Gastroesophageal sphincter (tissue), 4 donors: Measurements from ENCODE around the gene COQ4. TPM values are rescaled to one million over a fixed set of nuclear protein-coding genes. Genes with fewer than 3 reads are reported as not detected.

Experiments
- ATAC-seq: fragments of 150-250 bp; one replicate; pipeline ENCODE4 v1.9.1; 2016; ENCODE audit warnings: mild to moderate bottlenecking, moderate library complexity
- H3K27ac ChIP-seq, 4 donors: fragments of 200-600 bp; sonication (generic) in 3 of 4; 1 replicate in 3 of 4; 2 replicates in 1 of 4; pipeline ENCODE4 v1.5.1; 2016 to 2019
- H3K27me3 ChIP-seq: fragments of 200-600 bp; sonication (generic); one replicate; pipeline ENCODE4 v1.5.1; 2019
- H3K36me3 ChIP-seq, 2 donors: fragments of 200-600 bp; sonication (generic); one replicate each; pipeline ENCODE4 v1.5.1; 2019; ENCODE audit warnings: control low read depth in 1 of 2
- H3K4me1 ChIP-seq, 3 donors: fragments of 200-600 bp; sonication (generic); 1 replicate in 2 of 3; 2 replicates in 1 of 3; pipeline ENCODE4 v1.5.1; 2016 to 2019; ENCODE audit warnings: control low read depth in 2 of 3
- H3K4me3 ChIP-seq, 2 donors: fragments of 200-600 bp; sonication (generic); one replicate each; pipeline ENCODE4 v1.5.1; 2019; ENCODE audit warnings: mild to moderate bottlenecking in 1 of 2, moderate library complexity in 1 of 2
- H3K9me3 ChIP-seq, 3 donors: fragments of 200-600 bp; sonication (generic); one replicate each; pipeline ENCODE4 v1.5.1; 2017 to 2019; ENCODE audit warnings: control low read depth in 2 of 3
- EP300 ChIP-seq: sonication (generic); formaldehyde crosslinking; IDR thresholded peaks from one replicate; pipeline ENCODE4 v1.6.1; 2017; ENCODE audit warnings: antibody characterized with exemption, mild to moderate bottlenecking
- POLR2A ChIP-seq, 2 donors: fragments of 450-650 bp; IDR thresholded peaks; one replicate each; pipeline ENCODE4 v1.6.1; 2017; ENCODE audit warnings: antibody characterized with exemption in 2 of 2, mild to moderate bottlenecking in 2 of 2, moderate library complexity in 1 of 2
- POLR2AphosphoS5 ChIP-seq: sonication (generic); formaldehyde crosslinking; IDR thresholded peaks from one replicate; pipeline ENCODE4 v1.6.1; 2017; ENCODE audit warnings: antibody characterized with exemption
- WGBS, 2 donors: methylation state at CpG; one replicate each; pipeline ENCODE4 v1.1.5; 2018; ENCODE audit warnings: low coverage in 1 of 2; 5-methylcytosine and 5-hydroxymethylcytosine counted together
- total RNA-seq, 4 donors: library from RNA; depleted of rRNA; stranded (reverse); fragments of >200 nt; gene quantifications; one replicate each; pipeline ENCODE4 v1.1.0, GENCODE V29; 2016
- TF ChIP-seq, protein P1 (sequence below), 4 experiments: fragments of 200-600 bp in 2 of 4; fragments of 450-650 bp in 2 of 4; sonication (generic) in 1 of 4; IDR thresholded peaks; one replicate each; pipeline ENCODE4 v1.5.1; 2017 to 2019; ENCODE audit warnings: antibody characterized with exemption in 4 of 4, mild to moderate bottlenecking in 2 of 4, moderate library complexity in 2 of 4

The COQ4 gene
- total RNA-seq, 4 donors from 2014 or later = 25.8 to 40.5 (median 31.8) TPM

DNA sequence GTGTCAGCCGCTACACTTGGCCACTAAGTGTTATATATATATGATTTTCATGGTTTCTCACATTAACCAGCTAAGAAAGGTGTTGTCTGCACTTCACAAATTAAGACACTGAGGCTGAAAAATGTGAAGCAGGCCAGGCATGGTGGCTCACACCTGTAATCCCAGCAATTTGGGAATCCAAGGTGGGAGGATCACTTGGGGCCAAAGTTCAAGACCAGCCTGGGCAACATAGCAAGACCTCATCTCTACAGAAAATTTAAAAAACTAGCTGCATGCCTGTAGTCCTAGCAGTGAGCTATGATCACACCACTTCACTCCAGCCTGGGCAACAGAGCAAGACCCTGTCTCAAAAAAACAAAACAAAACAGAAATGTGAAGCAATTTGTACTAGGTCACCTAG is 1.8 kb downstream of the COQ4 start:
- Histone ChIP-seq H3K4me3 (no peak overlapping the region), H3K4me1 (peaks cover 0 to 46% (median 15%) of the 10 kb centered on the region in 3 donors), H3K36me3 (peaks cover 0 to 68% of the 10 kb centered on the region in 2 donors), H3K27me3 (no peaks in the 10 kb centered on the region), H3K9me3 (no peaks in the 10 kb centered on the region), H3K27ac (no peak overlapping the region)
- no peak for ATAC-seq
- WGBS, 2 donors = 78% methylated on average over 1 of the region's 1 CpG; no CpG with 5 or more reads in 1 of the 2 donors
- TF ChIP-seq EP300 (no peak), POLR2AphosphoS5 (no peak), POLR2A (IDR thresholded peaks at IDR 0.05) (no peak)
- TF ChIP-seq, protein P1, sequence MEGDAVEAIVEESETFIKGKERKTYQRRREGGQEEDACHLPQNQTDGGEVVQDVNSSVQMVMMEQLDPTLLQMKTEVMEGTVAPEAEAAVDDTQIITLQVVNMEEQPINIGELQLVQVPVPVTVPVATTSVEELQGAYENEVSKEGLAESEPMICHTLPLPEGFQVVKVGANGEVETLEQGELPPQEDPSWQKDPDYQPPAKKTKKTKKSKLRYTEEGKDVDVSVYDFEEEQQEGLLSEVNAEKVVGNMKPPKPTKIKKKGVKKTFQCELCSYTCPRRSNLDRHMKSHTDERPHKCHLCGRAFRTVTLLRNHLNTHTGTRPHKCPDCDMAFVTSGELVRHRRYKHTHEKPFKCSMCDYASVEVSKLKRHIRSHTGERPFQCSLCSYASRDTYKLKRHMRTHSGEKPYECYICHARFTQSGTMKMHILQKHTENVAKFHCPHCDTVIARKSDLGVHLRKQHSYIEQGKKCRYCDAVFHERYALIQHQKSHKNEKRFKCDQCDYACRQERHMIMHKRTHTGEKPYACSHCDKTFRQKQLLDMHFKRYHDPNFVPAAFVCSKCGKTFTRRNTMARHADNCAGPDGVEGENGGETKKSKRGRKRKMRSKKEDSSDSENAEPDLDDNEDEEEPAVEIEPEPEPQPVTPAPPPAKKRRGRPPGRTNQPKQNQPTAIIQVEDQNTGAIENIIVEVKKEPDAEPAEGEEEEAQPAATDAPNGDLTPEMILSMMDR (IDR thresholded peaks at IDR 0.05) = no peak

DNA sequence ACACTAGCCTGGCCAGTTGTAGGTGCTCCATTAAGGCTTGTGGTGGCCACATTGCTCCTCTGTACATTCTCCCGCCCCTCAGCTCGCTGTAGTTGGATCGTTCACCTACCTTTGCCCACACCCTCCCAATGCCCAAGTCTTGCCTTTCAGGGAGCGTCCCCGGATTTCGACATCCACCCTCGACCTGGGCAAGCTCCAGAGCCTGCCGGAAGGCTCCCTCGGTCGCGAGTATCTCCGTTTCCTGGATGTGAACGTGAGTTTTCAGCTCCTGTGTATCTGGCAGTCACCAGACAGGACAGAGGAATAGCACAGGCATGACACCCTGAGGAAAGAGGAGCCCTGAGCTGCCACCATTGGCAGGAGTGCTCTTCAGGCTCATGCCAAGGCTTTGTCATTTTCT is 3.0 kb downstream of the COQ4 start:
- no peak for ATAC-seq
- TF ChIP-seq EP300 = no peak
- TF ChIP-seq POLR2AphosphoS5 = no peak
- no peak for TF ChIP-seq POLR2A (IDR thresholded peaks at IDR 0.05)
- TF ChIP-seq, protein P1 (IDR thresholded peaks at IDR 0.05) = no peak
- peaks cover 0 to 44% (median 15%) of the 10 kb centered on the region in 3 donors for H3K4me1 ChIP-seq
- no peaks in the 10 kb centered on the region for H3K9me3 ChIP-seq
- no peak overlapping the region for H3K4me3 ChIP-seq
- H3K27ac ChIP-seq = no peak overlapping the region
- peaks cover 0 to 67% of the 10 kb centered on the region in 2 donors for H3K36me3 ChIP-seq
- no peaks in the 10 kb centered on the region for H3K27me3 ChIP-seq
- WGBS, 2 donors = 72 to 76% methylated on average over 4 to 10 of the region's 13 CpGs

DNA sequence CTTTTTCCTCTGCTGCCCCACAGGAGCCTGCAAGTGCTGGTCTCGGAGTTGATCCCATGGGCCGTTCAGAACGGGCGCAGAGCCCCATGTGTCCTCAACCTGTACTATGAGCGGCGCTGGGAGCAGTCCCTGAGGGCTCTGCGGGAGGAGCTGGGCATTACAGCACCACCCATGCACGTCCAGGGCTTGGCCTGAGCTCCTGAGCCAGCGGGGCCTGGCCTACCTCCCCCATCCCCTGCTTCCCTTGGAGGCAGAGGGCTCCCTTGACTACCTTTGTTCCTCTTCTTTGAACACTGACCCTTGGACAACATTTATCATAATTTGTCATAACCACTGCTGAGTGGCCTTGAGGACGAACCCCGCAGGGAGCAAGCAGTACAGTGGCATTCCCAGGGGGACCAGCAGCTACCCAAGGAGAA is 10.8 kb downstream of the COQ4 start:
- no peaks in the 10 kb centered on the region for H3K27me3 ChIP-seq
- peaks cover 0 to 58% of the 10 kb centered on the region in 2 donors for H3K36me3 ChIP-seq
- H3K9me3 ChIP-seq = no peaks in the 10 kb centered on the region
- ATAC-seq = no peak
- H3K4me3 ChIP-seq = no peak overlapping the region
- H3K27ac ChIP-seq = no peak overlapping the region
- 90% methylated on average over 2 of the region's 11 CpGs; no CpG with 5 or more reads in 1 of the 2 donors for WGBS, 2 donors
- TF ChIP-seq POLR2A (IDR thresholded peaks at IDR 0.05) = no peak
- no peak for TF ChIP-seq EP300
- no peak for TF ChIP-seq POLR2AphosphoS5
- TF ChIP-seq, protein P1 (IDR thresholded peaks at IDR 0.05) = no peak
- H3K4me1 ChIP-seq = no peaks in the 10 kb centered on the region

DNA sequence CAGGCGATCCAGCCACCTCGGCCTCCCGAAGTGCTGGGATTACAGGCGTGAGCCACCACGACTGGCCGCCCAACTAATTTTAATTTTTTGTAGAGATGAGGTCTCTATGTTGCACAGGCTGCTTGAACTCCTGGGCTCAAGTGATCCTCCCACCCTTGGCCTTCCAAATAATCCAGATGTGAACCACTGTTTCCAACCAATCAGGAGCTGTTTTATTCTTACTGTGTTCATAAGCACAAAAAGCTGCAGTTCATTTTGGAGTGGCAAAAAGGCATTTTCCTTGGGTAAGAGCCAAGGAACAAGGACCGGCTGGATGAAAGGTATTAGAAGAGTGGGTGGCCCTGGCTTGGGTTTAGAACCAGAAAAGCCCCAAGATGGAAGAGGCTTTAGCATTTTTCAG is 12.5 kb downstream of the COQ4 start:
- TF ChIP-seq POLR2A (IDR thresholded peaks at IDR 0.05) = no peak
- TF ChIP-seq, protein P1 (IDR thresholded peaks at IDR 0.05) = no peak
- no peak for TF ChIP-seq EP300
- no peak for TF ChIP-seq POLR2AphosphoS5
- peaks cover 0 to 6% (median 0%) of the 10 kb centered on the region in 3 donors for H3K4me1 ChIP-seq
- H3K4me3 ChIP-seq = no peak overlapping the region
- no peaks in the 10 kb centered on the region for H3K27me3 ChIP-seq
- H3K36me3 ChIP-seq = peaks cover 0 to 42% of the 10 kb centered on the region in 2 donors
- no peak for ATAC-seq
- no peak overlapping the region for H3K27ac ChIP-seq
- no peaks in the 10 kb centered on the region for H3K9me3 ChIP-seq
- 14 to 77% methylated on average over 1 to 4 of the region's 7 CpGs for WGBS, 2 donors

DNA sequence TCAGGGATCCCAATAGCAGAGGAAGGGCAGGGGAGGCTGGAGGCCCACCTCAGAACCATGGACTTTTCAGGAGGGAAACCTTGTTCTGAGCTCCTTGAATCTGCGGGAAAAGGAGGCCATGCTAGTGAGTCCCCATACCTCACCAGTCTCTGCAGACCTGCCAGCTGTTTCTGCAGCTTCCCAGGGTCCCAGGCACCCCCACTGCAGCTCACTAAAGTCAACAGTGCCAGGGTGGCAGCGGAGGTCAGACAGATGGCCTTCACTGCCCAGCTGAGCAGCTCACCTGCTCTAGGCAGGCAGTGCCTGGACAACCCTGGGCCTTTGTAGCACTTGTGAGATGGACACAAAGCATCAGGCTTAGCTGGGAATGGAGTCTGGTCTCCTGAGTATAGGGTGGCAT is 13.3 kb downstream of the COQ4 start:
- ATAC-seq = no peak
- H3K36me3 ChIP-seq = peaks cover 0 to 37% of the 10 kb centered on the region in 2 donors
- 100% methylated on average over 2 of the region's 2 CpGs; no CpG with 5 or more reads in 1 of the 2 donors for WGBS, 2 donors
- H3K9me3 ChIP-seq = no peaks in the 10 kb centered on the region
- TF ChIP-seq POLR2AphosphoS5 (no peak), EP300 (no peak), POLR2A (IDR thresholded peaks at IDR 0.05) (no peak)
- TF ChIP-seq, protein P1 (IDR thresholded peaks at IDR 0.05) = no peak
- no peaks in the 10 kb centered on the region for H3K27me3 ChIP-seq
- H3K4me1 ChIP-seq = peaks cover 0 to 10% (median under 1%) of the 10 kb centered on the region in 3 donors
- no peak overlapping the region for H3K27ac ChIP-seq
- no peak overlapping the region for H3K4me3 ChIP-seq
